HepG2 (cell line): Measurements from ENCODE around the gene CA14. TPM values are rescaled to one million over a fixed set of nuclear protein-coding genes. Genes with fewer than 3 reads are reported as not detected.

Experiments
- DBP ChIP-seq: sonication (generic); formaldehyde crosslinking; IDR thresholded peaks from 2 replicates; pipeline ENCODE4 v1.4.0; 2020; ENCODE audit warnings: missing genetic modification reagents; ENCODE audit errors: not compliant biosample characterization
- DR1 ChIP-seq: sonication (generic); formaldehyde crosslinking; IDR thresholded peaks from 2 replicates; pipeline ENCODE4 v1.8.0; 2021; ENCODE audit warnings: mild to moderate bottlenecking, missing genetic modification reagents, inconsistent platforms
- ISL2 ChIP-seq: sonication (generic); formaldehyde crosslinking; IDR thresholded peaks from 2 replicates; pipeline ENCODE4 v1.5.0; 2020; ENCODE audit warnings: missing genetic modification reagents
- MAFF ChIP-seq: IDR thresholded peaks from 2 replicates; pipeline ENCODE4 v1.6.1; 2011; ENCODE audit warnings: low read depth, low read length, improper control_type of control experiment
- NBN ChIP-seq: fragments of 450-650 bp; conservative IDR thresholded peaks from 2 replicates; pipeline ENCODE4 v1.6.1; 2017
- SNAPC4 ChIP-seq: sonication (generic); formaldehyde crosslinking; IDR thresholded peaks from 2 replicates; pipeline ENCODE4 v1.4.0; 2020; ENCODE audit warnings: mild to moderate bottlenecking, missing genetic modification reagents
- TEF ChIP-seq: sonication (generic); formaldehyde crosslinking; IDR thresholded peaks from 2 replicates; pipeline ENCODE4 v1.5.0; 2020; ENCODE audit warnings: missing genetic modification reagents
- THAP8 ChIP-seq: sonication (generic); formaldehyde crosslinking; IDR thresholded peaks from 2 replicates; pipeline ENCODE4 v1.5.1; 2020; ENCODE audit warnings: missing genetic modification reagents, mild to moderate bottlenecking, borderline replicate concordance
- ZNF761 ChIP-seq: sonication (generic); formaldehyde crosslinking; conservative IDR thresholded peaks from 2 replicates; pipeline ENCODE4 v1.4.0; 2020; ENCODE audit warnings: mild to moderate bottlenecking, missing genetic modification reagents
- polyA plus RNA-seq, 8 experiments: library from polyadenylated mRNA; depleted of rRNA in 3 of 8; stranded (reverse) in 7 of 8; unstranded in 1 of 8; fragments of >200 nt; fragmentation: Illumina TruSeq in 4 of 8; extraction: Trizol in 4 of 8; gene quantifications; 2 replicates each; pipeline versions ENCODE4 v1.2.1 to v1.2.3, GENCODE V29; 2011 to 2016; ENCODE audit warnings: low read depth in 4 of 8, missing spikeins in 1 of 8, mixed read lengths in 1 of 8; ENCODE audit not compliant: insufficient read depth in 1 of 8
- total RNA-seq, 5 experiments: library from RNA; depleted of rRNA; stranded (reverse); fragments of >200 nt; fragmentation: Illumina TruSeq; extraction: Trizol; gene quantifications; 2 replicates each; pipeline ENCODE4 v1.2.3, GENCODE V29; 2016; ENCODE audit warnings: low read depth in 1 of 5
- TF ChIP-seq, protein P1 (sequence below): sonication (generic); formaldehyde crosslinking; IDR thresholded peaks from 2 replicates; pipeline ENCODE4 v1.9.0; 2021; ENCODE audit warnings: mild to moderate bottlenecking, missing genetic modification reagents

The CA14 gene
- total and polyA plus RNA-seq, 2 of the 13 experiments (the other 11 are each of a cell fraction or from before 2014, with no cell fraction given) = 2.4 to 8.5 TPM

- TF ChIP-seq, protein P1, sequence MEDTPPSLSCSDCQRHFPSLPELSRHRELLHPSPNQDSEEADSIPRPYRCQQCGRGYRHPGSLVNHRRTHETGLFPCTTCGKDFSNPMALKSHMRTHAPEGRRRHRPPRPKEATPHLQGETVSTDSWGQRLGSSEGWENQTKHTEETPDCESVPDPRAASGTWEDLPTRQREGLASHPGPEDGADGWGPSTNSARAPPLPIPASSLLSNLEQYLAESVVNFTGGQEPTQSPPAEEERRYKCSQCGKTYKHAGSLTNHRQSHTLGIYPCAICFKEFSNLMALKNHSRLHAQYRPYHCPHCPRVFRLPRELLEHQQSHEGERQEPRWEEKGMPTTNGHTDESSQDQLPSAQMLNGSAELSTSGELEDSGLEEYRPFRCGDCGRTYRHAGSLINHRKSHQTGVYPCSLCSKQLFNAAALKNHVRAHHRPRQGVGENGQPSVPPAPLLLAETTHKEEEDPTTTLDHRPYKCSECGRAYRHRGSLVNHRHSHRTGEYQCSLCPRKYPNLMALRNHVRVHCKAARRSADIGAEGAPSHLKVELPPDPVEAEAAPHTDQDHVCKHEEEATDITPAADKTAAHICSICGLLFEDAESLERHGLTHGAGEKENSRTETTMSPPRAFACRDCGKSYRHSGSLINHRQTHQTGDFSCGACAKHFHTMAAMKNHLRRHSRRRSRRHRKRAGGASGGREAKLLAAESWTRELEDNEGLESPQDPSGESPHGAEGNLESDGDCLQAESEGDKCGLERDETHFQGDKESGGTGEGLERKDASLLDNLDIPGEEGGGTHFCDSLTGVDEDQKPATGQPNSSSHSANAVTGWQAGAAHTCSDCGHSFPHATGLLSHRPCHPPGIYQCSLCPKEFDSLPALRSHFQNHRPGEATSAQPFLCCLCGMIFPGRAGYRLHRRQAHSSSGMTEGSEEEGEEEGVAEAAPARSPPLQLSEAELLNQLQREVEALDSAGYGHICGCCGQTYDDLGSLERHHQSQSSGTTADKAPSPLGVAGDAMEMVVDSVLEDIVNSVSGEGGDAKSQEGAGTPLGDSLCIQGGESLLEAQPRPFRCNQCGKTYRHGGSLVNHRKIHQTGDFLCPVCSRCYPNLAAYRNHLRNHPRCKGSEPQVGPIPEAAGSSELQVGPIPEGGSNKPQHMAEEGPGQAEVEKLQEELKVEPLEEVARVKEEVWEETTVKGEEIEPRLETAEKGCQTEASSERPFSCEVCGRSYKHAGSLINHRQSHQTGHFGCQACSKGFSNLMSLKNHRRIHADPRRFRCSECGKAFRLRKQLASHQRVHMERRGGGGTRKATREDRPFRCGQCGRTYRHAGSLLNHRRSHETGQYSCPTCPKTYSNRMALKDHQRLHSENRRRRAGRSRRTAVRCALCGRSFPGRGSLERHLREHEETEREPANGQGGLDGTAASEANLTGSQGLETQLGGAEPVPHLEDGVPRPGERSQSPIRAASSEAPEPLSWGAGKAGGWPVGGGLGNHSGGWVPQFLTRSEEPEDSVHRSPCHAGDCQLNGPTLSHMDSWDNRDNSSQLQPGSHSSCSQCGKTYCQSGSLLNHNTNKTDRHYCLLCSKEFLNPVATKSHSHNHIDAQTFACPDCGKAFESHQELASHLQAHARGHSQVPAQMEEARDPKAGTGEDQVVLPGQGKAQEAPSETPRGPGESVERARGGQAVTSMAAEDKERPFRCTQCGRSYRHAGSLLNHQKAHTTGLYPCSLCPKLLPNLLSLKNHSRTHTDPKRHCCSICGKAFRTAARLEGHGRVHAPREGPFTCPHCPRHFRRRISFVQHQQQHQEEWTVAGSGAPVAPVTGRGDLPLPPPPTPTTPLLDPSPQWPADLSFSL = no peak
- no peak for TF ChIP-seq DR1 (CRISPR knock-in tag)
- TF ChIP-seq DBP (CRISPR knock-in tag) = no peak
- TF ChIP-seq THAP8 (CRISPR knock-in tag) = no peak
- TF ChIP-seq ZNF761 (CRISPR knock-in tag) = no peak
- no peak for TF ChIP-seq SNAPC4 (CRISPR knock-in tag)
- TF ChIP-seq NBN = no peak
- no peak for TF ChIP-seq ISL2 (CRISPR knock-in tag)
- no peak for TF ChIP-seq MAFF
- TF ChIP-seq TEF (CRISPR knock-in tag) = no peak
Observed at GRCh38 chr1:150257624-150258585, at the start of gene CA14 (continued).
